KMS-11 (cell line): ENCODE results near the gene NFATC2.
"Not testable (repeated sequence)": the region's sequence is repeated elsewhere in the genome, so short reads cannot be mapped to it uniquely, and the experiment has no call there.

Experiments
- H2AFZ ChIP-seq: fragments of 200-600 bp; sonication (generic); 2 replicates; pipeline ENCODE4 v1.6.1; 2016; ENCODE audit warnings: antibody characterized with exemption, mixed run types, low read depth
- H3K27ac ChIP-seq: fragments of 200-600 bp; sonication (generic); 2 replicates; pipeline ENCODE4 v1.6.1; 2016; ENCODE audit warnings: mild to moderate bottlenecking, mixed run types
- H3K27me3 ChIP-seq: fragments of 200-600 bp; sonication (generic); 2 replicates; pipeline ENCODE4 v1.6.1; 2017; ENCODE audit warnings: mild to moderate bottlenecking, low read depth, mixed run types, moderate library complexity; ENCODE audit not compliant: insufficient read depth
- H3K36me3 ChIP-seq: fragments of 200-600 bp; sonication (generic); 2 replicates; pipeline ENCODE4 v1.6.1; 2017; ENCODE audit warnings: mild to moderate bottlenecking, mixed run types; ENCODE audit not compliant: insufficient read depth
- H3K4me1 ChIP-seq: fragments of 200-600 bp; sonication (generic); 2 replicates; pipeline ENCODE4 v1.6.1; 2016; ENCODE audit warnings: mild to moderate bottlenecking, low read depth, mixed run types; ENCODE audit not compliant: poor library complexity, severe bottlenecking
- H3K4me2 ChIP-seq: fragments of 200-600 bp; sonication (generic); 2 replicates; pipeline ENCODE4 v1.7.0; 2016; ENCODE audit warnings: mild to moderate bottlenecking, mixed run types
- H3K4me3 ChIP-seq: fragments of 200-600 bp; sonication (generic); IDR thresholded peaks from 2 replicates; pipeline ENCODE4 v1.6.1; 2017; ENCODE audit warnings: low read depth, low read length, mixed read lengths; ENCODE audit not compliant: insufficient read depth
- H3K79me2 ChIP-seq: fragments of 200-600 bp; sonication (generic); 2 replicates; pipeline ENCODE4 v1.6.1; 2016; ENCODE audit warnings: low read depth, mixed run types; ENCODE audit not compliant: insufficient read depth
- H3K9ac ChIP-seq: fragments of 200-600 bp; sonication (generic); 2 replicates; pipeline ENCODE4 v1.6.1; 2016; ENCODE audit warnings: mild to moderate bottlenecking, mixed run types
- H4K20me1 ChIP-seq: fragments of 200-600 bp; sonication (generic); 2 replicates; pipeline ENCODE4 v1.6.1; 2016; ENCODE audit warnings: mild to moderate bottlenecking, mixed run types; ENCODE audit not compliant: insufficient read depth
- TF ChIP-seq, protein P1 (sequence below): fragments of 200-600 bp; sonication (generic); conservative IDR thresholded peaks from 2 replicates; pipeline ENCODE4 v1.6.1; 2017; ENCODE audit warnings: low read depth, mild to moderate bottlenecking, antibody characterized with exemption, low read length, moderate library complexity, mixed read lengths

Gene NFATC2

DNA sequence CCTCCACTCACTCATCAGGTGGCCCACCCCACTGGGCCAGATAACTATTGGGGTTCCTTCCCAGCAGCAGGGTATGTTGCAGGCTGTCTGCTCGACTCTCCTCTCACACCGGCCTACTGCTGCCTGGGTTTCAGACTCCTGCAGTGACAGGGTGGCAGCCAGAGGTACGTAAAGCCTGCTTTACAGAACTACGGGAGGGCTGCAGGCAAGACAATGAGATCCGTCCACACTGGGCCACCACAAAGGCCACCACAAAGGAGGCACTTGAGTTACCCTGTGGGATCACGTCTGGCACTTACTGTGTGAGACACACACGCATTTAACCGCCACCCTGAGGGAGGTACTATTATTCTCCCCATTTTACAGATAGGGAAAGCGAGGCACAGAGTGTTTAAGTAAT, 78.5 kb downstream of the NFATC2 start:
- H2AFZ ChIP-seq: no peak overlapping the region
- H3K4me3 ChIP-seq: no peak overlapping the region
- no peak overlapping the region for H3K27ac ChIP-seq
- no peaks in the 10 kb centered on the region for H3K4me1 ChIP-seq
- no peaks in the 10 kb centered on the region; the same call in 1 of the 2 replicates for H3K36me3 ChIP-seq
- TF ChIP-seq, protein P1, sequence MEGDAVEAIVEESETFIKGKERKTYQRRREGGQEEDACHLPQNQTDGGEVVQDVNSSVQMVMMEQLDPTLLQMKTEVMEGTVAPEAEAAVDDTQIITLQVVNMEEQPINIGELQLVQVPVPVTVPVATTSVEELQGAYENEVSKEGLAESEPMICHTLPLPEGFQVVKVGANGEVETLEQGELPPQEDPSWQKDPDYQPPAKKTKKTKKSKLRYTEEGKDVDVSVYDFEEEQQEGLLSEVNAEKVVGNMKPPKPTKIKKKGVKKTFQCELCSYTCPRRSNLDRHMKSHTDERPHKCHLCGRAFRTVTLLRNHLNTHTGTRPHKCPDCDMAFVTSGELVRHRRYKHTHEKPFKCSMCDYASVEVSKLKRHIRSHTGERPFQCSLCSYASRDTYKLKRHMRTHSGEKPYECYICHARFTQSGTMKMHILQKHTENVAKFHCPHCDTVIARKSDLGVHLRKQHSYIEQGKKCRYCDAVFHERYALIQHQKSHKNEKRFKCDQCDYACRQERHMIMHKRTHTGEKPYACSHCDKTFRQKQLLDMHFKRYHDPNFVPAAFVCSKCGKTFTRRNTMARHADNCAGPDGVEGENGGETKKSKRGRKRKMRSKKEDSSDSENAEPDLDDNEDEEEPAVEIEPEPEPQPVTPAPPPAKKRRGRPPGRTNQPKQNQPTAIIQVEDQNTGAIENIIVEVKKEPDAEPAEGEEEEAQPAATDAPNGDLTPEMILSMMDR: no peak
- no peaks in the 10 kb centered on the region for H3K79me2 ChIP-seq
- no peaks in the 10 kb centered on the region for H4K20me1 ChIP-seq
- H3K4me2 ChIP-seq: no peak overlapping the region
- H3K27me3 ChIP-seq: no peaks in the 10 kb centered on the region
- no peak overlapping the region for H3K9ac ChIP-seq

DNA sequence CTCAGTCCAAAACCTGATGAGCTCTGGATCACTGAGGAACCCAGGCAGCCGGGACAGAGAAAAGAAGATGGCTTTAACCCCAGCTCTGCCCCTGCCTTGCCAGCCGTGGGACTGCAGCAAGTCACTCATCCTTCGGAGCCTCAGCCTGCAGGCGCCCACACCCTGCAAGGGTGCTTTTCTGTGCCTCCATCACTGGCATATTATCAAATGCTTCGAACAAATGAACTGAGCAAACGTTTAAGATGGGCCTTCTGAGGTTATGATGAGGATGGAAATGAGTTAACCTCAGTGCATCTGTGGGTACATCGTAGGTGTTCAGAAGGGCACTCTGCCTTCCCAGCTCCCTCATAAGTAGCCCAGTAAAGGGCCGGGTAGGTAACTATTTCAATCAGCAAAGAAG, 79.0 kb downstream of the NFATC2 start:
- TF ChIP-seq, protein P1: no peak
- Histone ChIP-seq H3K4me2 (no peak overlapping the region), H2AFZ (no peak overlapping the region), H3K27ac (no peak overlapping the region), H3K27me3 (no peaks in the 10 kb centered on the region), H3K79me2 (no peaks in the 10 kb centered on the region), H3K4me3 (no peak overlapping the region), H4K20me1 (no peaks in the 10 kb centered on the region), H3K9ac (no peak overlapping the region), H3K36me3 (no peaks in the 10 kb centered on the region; the same call in 1 of the 2 replicates), H3K4me1 (no peaks in the 10 kb centered on the region)

DNA sequence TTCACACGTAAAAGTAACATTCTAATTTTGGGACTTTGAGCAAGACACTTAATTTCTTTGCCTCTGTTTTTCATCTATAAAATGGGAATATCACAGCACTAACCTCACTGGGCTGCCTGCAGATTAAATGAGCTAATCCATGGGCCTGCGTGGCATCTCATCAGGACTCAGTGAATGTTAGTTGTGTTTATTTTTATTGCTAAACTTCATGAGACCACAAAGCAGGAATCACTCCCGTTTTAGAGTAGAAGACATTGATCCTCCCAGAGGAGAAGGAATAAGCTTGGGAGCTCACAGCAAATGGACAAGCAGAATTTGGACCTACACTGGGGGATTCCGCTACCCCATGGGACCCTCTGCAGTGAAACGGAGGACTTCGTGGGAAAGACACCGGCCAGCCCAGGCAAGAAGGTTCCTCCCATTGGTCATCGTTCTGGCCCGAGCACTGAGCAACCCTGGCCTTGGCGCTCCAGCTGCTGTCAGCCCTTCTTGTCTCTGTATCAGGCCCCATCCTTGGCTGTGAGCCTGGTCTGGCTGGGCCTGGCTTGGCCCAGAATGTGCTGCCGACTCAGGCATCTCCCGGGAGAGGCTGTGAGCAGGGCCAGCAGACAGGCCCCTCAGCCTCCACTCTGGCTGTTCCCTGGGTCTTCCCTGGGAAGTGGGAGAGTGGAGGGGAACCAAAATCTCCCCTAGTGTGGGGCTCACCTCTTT, 79.8 kb downstream of the NFATC2 start:
- H3K4me1 ChIP-seq: no peaks in the 10 kb centered on the region
- no peaks in the 10 kb centered on the region; the same call in 1 of the 2 replicates for H3K36me3 ChIP-seq
- no peak overlapping the region for H2AFZ ChIP-seq
- H3K4me2 ChIP-seq: no peak overlapping the region
- no peaks in the 10 kb centered on the region for H4K20me1 ChIP-seq
- H3K27me3 ChIP-seq: no peaks in the 10 kb centered on the region
- no peak overlapping the region for H3K27ac ChIP-seq
- no peak overlapping the region for H3K9ac ChIP-seq
- H3K79me2 ChIP-seq: no peaks in the 10 kb centered on the region
- no peak overlapping the region for H3K4me3 ChIP-seq
- TF ChIP-seq, protein P1: no peak

DNA sequence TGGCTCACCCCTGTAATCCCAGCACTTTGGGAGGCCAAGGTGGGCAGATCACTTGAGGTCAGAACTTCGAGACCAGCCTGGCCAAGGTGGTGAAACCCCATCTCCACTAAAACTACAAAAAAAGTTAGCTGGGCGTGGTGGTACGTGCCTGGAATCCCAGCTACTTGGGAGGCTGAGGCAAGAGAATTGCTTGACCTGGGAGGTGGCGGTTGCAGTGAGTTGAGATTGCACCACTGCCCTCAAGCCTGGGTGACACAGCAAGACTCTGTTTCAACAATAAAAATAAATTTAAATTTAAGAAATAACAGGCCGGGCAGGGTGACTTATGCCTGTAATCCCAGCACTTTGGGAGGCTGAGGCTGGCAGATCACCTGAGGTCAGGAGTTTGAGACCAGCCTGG, 80.7 kb downstream of the NFATC2 start:
- H3K27me3 ChIP-seq, H4K20me1 ChIP-seq, H3K79me2 ChIP-seq, H2AFZ ChIP-seq, H3K4me2 ChIP-seq, H3K27ac ChIP-seq, H3K9ac ChIP-seq, H3K4me3 ChIP-seq, H3K4me1 ChIP-seq, H3K36me3 ChIP-seq: not testable (repeated sequence)

DNA sequence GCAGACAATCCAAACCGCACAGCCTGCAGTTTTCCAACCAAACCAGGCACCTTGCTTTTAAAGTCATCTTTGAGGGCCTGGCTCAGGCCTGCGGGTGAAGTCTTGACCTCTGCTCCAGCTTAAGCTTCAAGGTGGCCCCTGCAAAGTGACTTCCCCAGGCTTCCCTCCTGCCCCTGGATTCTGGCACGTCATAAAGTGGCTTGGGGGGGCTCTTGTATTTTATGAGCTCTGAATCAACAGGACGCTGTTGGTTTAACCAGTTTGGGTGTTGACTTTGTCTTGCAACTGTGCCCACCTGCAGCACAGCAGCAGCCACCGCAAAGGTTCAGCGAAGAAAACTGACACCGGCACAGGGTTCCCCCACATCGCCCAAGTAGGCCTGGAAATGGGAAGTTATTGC, 81.2 kb downstream of the NFATC2 start:
- H3K4me2 ChIP-seq: no peak overlapping the region
- H4K20me1 ChIP-seq: no peaks in the 10 kb centered on the region
- H3K27me3 ChIP-seq: no peaks in the 10 kb centered on the region
- H3K27ac ChIP-seq: no peak overlapping the region
- no peaks in the 10 kb centered on the region; the same call in 1 of the 2 replicates for H3K36me3 ChIP-seq
- H2AFZ ChIP-seq: no peak overlapping the region
- H3K79me2 ChIP-seq: no peaks in the 10 kb centered on the region
- no peaks in the 10 kb centered on the region for H3K4me1 ChIP-seq
- TF ChIP-seq, protein P1: no peak
- no peak overlapping the region for H3K4me3 ChIP-seq
- H3K9ac ChIP-seq: no peak overlapping the region
